Lung (tissue), 5 donors: Measurements from ENCODE around the gene ZNF728. TPM values are rescaled to one million over a fixed set of nuclear protein-coding genes. Genes with fewer than 3 reads are reported as not detected.

Experiments
- polyA plus RNA-seq, 2 donors: library from polyadenylated mRNA; stranded (reverse); fragments of 200-250 nt; gene quantifications; one replicate each; pipeline ENCODE4 v1.2.1, GENCODE V29; 2013
- small RNA-seq: library from RNA; depleted of rRNA; stranded (forward); fragments of <200 nt; gene quantifications from one replicate; pipeline ENCODE3, GENCODE V24; 2014; ENCODE audit warnings: low replicate concordance
- total RNA-seq, 2 donors: library from RNA; depleted of rRNA in 1 of 2; stranded (reverse); fragments of >200 nt in 1 of 2; gene quantifications; one replicate each; pipeline ENCODE4 v1.2.1, GENCODE V29; 2014 to 2021
- donor health status: Bipolar disorder and iron deficiency.
- donor health status: healthy.
- donor health status: DM: yes; HTN: yes; CAD: no.

Gene ZNF728
- total and polyA plus RNA-seq, 4 donors = 0.01 to 0.61 TPM; not detected in 2

Small RNA genes within 50 kb of the gene (small RNA-seq; reads per million reads assigned to genes)
- gene AC022145.2 = not detected

Other genes starting within 250 kb of the ZNF728 start
- gene ZNF99, start 219.0 kb downstream of the ZNF728 start, total RNA-seq = under 1 TPM; 0.06 to 0.31 TPM
- gene ZNF99, start 219.0 kb downstream of the ZNF728 start, polyA plus RNA-seq = under 1 TPM in 1 of 2 donors, not detected in 1; 0.01 TPM
- not detected for gene ZNF723, start 170.9 kb downstream of the ZNF728 start, total RNA-seq
- gene ZNF723, start 170.9 kb downstream of the ZNF728 start, polyA plus RNA-seq = not detected
- 10 to 100 TPM in 1 of 2 donors, under 1 TPM in 1; 0.74 to 11.9 TPM for gene ZNF730, start 113.8 kb upstream of the ZNF728 start, total RNA-seq
- under 1 TPM; 0.05 to 0.35 TPM for gene ZNF730, start 113.8 kb upstream of the ZNF728 start, polyA plus RNA-seq
- gene ZNF724, start 247.2 kb upstream of the ZNF728 start, total RNA-seq = 1 to 10 TPM; 3.4 to 5.3 TPM
- under 1 TPM; 0.37 to 0.71 TPM for gene ZNF724, start 247.2 kb upstream of the ZNF728 start, polyA plus RNA-seq